ENCODE measurements around the gene MDK. TPM values are rescaled to one million over a fixed set of nuclear protein-coding genes. Genes with fewer than 3 reads are reported as not detected.

Gene MDK
- total and polyA plus RNA-seq, 2 donors (not counting 3 experiments of a cell fraction or from before 2014, with no cell fraction given), result 331 to 893 TPM

DNA sequence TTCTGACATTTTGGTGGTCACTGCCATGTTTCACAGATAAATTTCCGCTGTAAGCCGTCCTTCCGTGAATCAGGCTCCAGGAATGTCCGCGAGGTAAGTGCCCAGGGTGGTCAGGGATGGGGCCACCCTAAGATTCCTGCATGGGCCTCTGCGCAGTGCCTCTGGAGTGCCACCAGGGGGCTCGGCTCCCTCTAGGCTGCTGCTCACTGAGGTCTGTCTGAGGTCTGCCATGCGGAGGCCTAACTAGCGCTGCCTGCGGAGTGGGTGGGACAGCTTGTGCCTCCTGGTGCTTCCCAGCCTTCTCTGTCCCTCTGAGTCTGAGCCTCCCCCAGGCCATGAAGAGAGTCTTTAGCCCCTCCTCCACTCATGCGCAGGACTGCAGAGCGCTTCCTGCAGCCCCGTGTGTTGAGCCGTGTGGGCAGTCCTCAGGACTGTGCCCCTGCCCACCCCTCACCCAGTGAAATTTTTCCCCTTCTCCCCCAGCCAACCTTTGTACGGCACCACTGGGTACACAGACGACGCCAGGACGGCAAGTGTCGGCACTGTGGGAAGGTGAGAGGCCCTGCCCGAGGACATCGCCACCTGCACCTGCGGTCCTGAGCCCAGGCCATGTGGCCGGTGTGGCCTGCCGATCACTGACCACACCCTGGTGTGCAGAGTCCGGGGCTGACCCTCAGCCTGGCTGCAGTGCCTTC is 11.9 kb upstream of the MDK start:
- BruUV-seq (replicated peaks), result no TSS peak
- FAIRE-seq (peak; percentile 94), DNase-seq (ENCODE audit: low read depth, low spot score) (peak; percentile 49)
- dilution Hi-C loops (cut with MboI; ENCODE audit: extremely low pct_ligation_motif_present, low sequenced_read_pairs), result no loop called here
- Histone ChIP-seq H2AFZ (ENCODE audit: low read depth, low read length) (no peak overlapping the region), H3K9me3 (replicated peaks; ENCODE audit: control insufficient read depth, insufficient read depth, low read length) (no peaks in the 10 kb centered on the region), H3K9me1 (replicated peaks; ENCODE audit: control insufficient read depth, extremely low read depth, insufficient read depth, low read length) (no peaks in the 10 kb centered on the region), H3K36me3 (ENCODE audit: control insufficient read depth in 2 of 2, extremely low read depth in 1 of 2, insufficient read depth in 2 of 2, low read length in 2 of 2) (peaks cover 0 to 22% of the 10 kb centered on the region in 2 experiments), H3K79me2 (ENCODE audit: control insufficient read depth, insufficient read depth, low read length) (peaks cover 4% of the 10 kb centered on the region), H3K4me2 (ENCODE audit: insufficient read depth, low read length) (no peak overlapping the region), H4K20me1 (replicated peaks; ENCODE audit: control insufficient read depth, extremely low read depth, insufficient read depth, low read length) (no peaks in the 10 kb centered on the region), H3K4me1 (ENCODE audit: control insufficient read depth, extremely low read depth, insufficient read depth, low read length) (no peaks in the 10 kb centered on the region), H3K9ac (replicated peaks; ENCODE audit: extremely low read depth, insufficient read depth, low read length) (no peak overlapping the region), H3K4me3 (replicated peaks in 1 of 3; ENCODE audit: insufficient read depth in 1 of 3, low read depth in 1 of 3, low read length in 3 of 3) (no peak overlapping the region), H3K27ac (ENCODE audit: insufficient read depth, low read depth, low read length) (no peak overlapping the region), H3K27me3 (ENCODE audit: control insufficient read depth in 2 of 2, insufficient read depth in 2 of 2, low read length in 2 of 2) (no peaks in the 10 kb centered on the region)
- no peak for TF ChIP-seq FOS (IDR thresholded peaks at IDR 0.05; ENCODE audit: borderline replicate concordance, insufficient read depth, low read length)
- TF ChIP-seq, protein P1, sequence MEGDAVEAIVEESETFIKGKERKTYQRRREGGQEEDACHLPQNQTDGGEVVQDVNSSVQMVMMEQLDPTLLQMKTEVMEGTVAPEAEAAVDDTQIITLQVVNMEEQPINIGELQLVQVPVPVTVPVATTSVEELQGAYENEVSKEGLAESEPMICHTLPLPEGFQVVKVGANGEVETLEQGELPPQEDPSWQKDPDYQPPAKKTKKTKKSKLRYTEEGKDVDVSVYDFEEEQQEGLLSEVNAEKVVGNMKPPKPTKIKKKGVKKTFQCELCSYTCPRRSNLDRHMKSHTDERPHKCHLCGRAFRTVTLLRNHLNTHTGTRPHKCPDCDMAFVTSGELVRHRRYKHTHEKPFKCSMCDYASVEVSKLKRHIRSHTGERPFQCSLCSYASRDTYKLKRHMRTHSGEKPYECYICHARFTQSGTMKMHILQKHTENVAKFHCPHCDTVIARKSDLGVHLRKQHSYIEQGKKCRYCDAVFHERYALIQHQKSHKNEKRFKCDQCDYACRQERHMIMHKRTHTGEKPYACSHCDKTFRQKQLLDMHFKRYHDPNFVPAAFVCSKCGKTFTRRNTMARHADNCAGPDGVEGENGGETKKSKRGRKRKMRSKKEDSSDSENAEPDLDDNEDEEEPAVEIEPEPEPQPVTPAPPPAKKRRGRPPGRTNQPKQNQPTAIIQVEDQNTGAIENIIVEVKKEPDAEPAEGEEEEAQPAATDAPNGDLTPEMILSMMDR (IDR thresholded peaks at IDR 0.05; ENCODE audit: extremely low read depth in 1 of 2, insufficient read depth in 1 of 2, low read depth in 1 of 2, low read length in 2 of 2), result peak; percentile 91 to 98
- no peak for TF ChIP-seq EZH2 (IDR thresholded peaks at IDR 0.05; ENCODE audit: borderline replicate concordance, low read depth, low read length, severe bottlenecking)
- TF ChIP-seq MYC (IDR thresholded peaks at IDR 0.05; ENCODE audit: low read depth, low read length), result no peak
- no peak for TF ChIP-seq JUN (IDR thresholded peaks at IDR 0.05; ENCODE audit: borderline replicate concordance, insufficient read depth, insufficient read length, low read depth)
- POLR2A ChIA-PET, result no interaction called here
- intact Hi-C loops (cut with micrococcal nuclease), result loop anchor here (1.0 kb wide), 1 partner anchor 169 kb away; no protein-coding TSS in a partner anchor
- CTCF ChIA-PET, result interaction anchor here (1.2 to 11.6 kb wide), 7 partner anchors 9 to 168 kb away, joined by 3 to 200 read pairs (median 6); partner anchors contain the start of genes CHRM4 and DGKZ
